Lower leg skin (tissue), 4 donors: Measurements from ENCODE around the gene CPEB3. TPM values are rescaled to one million over a fixed set of nuclear protein-coding genes. Genes with fewer than 3 reads are reported as not detected.

Experiments
- DNase-seq, 2 donors: peaks; one replicate each; pipeline ENCODE4 v3.0.0-alpha.2; 2019; ENCODE audit warnings: low spot score in 2 of 2
- H3K4me3 ChIP-seq: fragments of 200-600 bp; sonication (generic); 2 replicates; pipeline ENCODE4 v1.5.1; 2017; ENCODE audit warnings: mild to moderate bottlenecking, low read depth; ENCODE audit not compliant: poor library complexity, severe bottlenecking
- POLR2A ChIP-seq, 2 donors: fragments of 450-650 bp; IDR thresholded peaks; one replicate each; pipeline ENCODE4 v1.6.1; 2016 to 2017; ENCODE audit warnings: antibody characterized with exemption in 2 of 2, mild to moderate bottlenecking in 1 of 2, moderate library complexity in 1 of 2
- WGBS, 2 donors: methylation state at CpG; one replicate each; pipeline ENCODE4 v1.1.5; 2018; 5-methylcytosine and 5-hydroxymethylcytosine counted together
- intact Hi-C: fragments of 100-400 bp; cut with DNase I; formaldehyde crosslinking; loops from one replicate; pipeline ENCODE4 v1.15.0; 2023; ENCODE audit warnings: low total_unique reads
- total RNA-seq, 4 donors: library from RNA; depleted of rRNA; stranded (reverse); fragments of >200 nt; gene quantifications; one replicate each; pipeline ENCODE4 v1.1.0, GENCODE V29; 2016
- TF ChIP-seq, protein P1 (sequence below), 3 donors: fragments of 450-650 bp; IDR thresholded peaks; one replicate each; pipeline ENCODE4 v1.5.1; 2016; ENCODE audit warnings: antibody characterized with exemption in 3 of 3, mild to moderate bottlenecking in 3 of 3, moderate library complexity in 2 of 3

Gene CPEB3
- total RNA-seq, 4 donors from 2014 or later: 10.8 to 15.2 (median 13.6) TPM

DNA sequence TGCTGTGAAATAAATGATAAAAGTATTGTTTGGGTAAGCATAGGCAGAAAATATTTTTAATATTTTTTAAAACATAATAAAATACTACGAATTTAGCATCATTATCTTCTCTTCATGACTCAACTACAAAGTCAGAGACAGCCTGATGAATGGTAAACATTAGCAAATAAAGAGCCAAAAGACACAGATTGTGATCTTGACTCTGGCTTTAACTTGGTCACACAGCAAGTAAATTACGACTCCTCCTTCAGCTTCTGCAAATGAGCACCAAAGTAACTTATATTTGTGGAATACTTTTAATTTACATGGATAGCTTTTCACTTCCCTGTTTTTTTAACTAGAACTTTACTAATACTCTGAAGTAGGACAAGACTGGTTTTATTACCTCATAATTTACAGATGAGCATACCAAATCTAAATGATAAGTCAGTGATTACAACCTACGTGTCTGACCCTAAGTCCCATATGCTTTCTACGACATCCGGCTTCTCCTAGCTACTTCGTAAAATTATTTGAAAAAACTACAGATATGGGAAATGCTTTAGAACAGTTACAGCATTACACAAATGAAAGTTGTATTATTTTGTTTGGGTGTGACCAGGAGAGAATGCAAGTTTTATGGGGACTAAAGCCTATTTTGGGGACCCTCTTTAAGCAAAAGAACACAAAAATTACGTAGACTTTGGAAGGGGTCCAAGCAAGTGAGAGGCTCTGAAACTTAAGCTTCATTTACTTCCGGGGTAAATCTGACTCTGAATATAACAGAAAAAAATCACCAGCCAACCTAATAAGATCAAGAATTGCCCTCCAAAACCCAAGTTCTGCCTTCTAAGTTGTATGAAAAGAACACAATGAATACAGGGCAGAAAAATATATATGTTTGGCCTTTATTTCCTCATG is 133.8 kb downstream of the CPEB3 start:
- no peak overlapping the region for H3K4me3 ChIP-seq
- WGBS, 2 donors: 65 to 66% methylated on average over 8 of the region's 8 CpGs
- TF ChIP-seq, protein P1, sequence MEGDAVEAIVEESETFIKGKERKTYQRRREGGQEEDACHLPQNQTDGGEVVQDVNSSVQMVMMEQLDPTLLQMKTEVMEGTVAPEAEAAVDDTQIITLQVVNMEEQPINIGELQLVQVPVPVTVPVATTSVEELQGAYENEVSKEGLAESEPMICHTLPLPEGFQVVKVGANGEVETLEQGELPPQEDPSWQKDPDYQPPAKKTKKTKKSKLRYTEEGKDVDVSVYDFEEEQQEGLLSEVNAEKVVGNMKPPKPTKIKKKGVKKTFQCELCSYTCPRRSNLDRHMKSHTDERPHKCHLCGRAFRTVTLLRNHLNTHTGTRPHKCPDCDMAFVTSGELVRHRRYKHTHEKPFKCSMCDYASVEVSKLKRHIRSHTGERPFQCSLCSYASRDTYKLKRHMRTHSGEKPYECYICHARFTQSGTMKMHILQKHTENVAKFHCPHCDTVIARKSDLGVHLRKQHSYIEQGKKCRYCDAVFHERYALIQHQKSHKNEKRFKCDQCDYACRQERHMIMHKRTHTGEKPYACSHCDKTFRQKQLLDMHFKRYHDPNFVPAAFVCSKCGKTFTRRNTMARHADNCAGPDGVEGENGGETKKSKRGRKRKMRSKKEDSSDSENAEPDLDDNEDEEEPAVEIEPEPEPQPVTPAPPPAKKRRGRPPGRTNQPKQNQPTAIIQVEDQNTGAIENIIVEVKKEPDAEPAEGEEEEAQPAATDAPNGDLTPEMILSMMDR (IDR thresholded peaks at IDR 0.05): no peak
- TF ChIP-seq POLR2A (IDR thresholded peaks at IDR 0.05): no peak
- intact Hi-C loops: no loop called here
- DNase-seq: no peak

DNA sequence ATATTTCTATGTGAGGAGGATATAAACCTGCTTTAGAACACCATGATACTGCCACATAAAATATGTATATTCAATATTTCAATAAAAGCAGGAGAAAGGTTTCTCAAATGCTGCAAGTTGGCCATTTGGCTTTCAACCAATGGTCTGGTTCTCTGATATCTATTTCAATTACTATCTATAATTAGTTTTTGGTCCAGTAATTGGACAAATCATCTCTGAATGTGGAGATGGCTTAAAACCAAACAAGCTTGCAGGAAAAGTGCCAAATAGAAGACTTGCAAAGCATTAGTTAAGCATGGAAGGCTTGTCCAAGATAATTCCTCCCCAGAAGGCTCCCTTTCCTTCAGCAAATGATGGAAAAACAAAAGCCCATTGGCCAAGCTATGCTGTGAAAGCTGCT is 140.1 kb downstream of the CPEB3 start:
- no peak overlapping the region for H3K4me3 ChIP-seq
- no peak for DNase-seq
- TF ChIP-seq POLR2A (IDR thresholded peaks at IDR 0.05): no peak
- TF ChIP-seq, protein P1 (IDR thresholded peaks at IDR 0.05): no peak
- intact Hi-C loops: no loop called here

DNA sequence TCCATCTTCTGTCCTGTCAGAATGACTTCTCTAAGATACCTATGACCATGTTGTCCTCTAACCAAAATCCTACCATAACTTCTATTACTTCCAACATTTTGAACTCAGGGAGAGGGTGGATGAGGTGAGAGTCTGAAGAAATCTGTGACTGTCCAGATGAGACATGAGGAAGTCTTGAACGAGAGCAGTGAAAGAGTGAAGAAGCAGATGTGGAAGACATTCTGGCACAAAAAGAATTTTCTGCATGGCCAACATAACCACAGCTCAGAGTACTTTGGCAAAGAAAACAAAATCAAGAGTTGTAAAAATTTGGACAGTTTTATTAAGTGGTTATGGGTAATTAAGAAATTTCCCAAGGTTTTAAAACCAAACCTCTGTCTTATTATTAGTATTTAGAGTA is 141.6 kb downstream of the CPEB3 start:
- no peak for TF ChIP-seq POLR2A (IDR thresholded peaks at IDR 0.05)
- TF ChIP-seq, protein P1 (IDR thresholded peaks at IDR 0.05): no peak
- WGBS, 2 donors: 43 to 79% methylated on average over 1 of the region's 1 CpG
- H3K4me3 ChIP-seq: no peak overlapping the region
- DNase-seq: no peak
- intact Hi-C loops: no loop called here

DNA sequence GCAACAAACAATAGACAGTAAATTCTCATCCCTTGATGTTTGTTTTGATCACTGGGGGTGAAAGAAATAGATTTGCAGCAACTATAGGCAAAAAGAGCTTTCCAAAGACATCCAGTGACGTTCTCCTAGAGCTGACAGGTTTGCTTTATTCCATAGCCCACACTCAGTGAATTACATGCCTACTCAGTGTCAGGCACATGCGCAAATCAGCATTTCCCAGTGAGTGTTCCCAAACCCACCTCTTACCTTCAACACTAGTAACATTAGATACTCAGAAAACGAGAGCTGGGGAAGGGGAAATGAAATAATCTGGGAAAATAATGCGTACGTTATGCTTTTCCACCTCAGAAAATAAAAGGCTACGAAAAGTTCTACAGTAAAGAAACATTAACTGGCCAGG is 144.1 kb downstream of the CPEB3 start:
- TF ChIP-seq, protein P1 (IDR thresholded peaks at IDR 0.05): no peak
- no peak for TF ChIP-seq POLR2A (IDR thresholded peaks at IDR 0.05)
- 91 to 92% methylated on average over 6 of the region's 6 CpGs for WGBS, 2 donors
- intact Hi-C loops: no loop called here
- no peak overlapping the region for H3K4me3 ChIP-seq
- no peak for DNase-seq

DNA sequence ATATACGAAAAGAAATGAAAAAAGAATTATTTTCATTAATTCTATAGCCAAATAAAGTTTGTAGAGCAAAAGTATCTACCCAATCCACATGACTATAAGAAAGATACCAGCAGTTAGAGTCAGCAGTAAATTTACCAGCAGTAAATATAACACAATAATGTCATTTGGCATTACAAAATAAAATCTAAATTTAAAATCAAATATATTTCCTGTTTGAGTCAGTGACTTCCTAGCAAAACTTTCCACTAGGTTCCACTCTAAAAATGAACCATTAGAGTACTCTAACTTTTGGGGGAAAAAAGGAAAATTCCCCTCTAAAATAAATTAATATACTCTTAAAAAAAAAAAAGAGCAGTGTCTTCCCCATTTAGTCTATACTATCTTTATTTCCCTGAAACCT is 144.8 kb downstream of the CPEB3 start:
- no peak for DNase-seq
- WGBS, 2 donors: 74 to 76% methylated on average over 1 of the region's 1 CpG
- no peak for TF ChIP-seq POLR2A (IDR thresholded peaks at IDR 0.05)
- TF ChIP-seq, protein P1 (IDR thresholded peaks at IDR 0.05): no peak
- no peak overlapping the region for H3K4me3 ChIP-seq
- intact Hi-C loops: no loop called here
